ENCODE results near the gene COX6A2. TPM values are rescaled to one million over a fixed set of nuclear protein-coding genes. Genes with fewer than 3 reads are reported as not detected.

The COX6A2 gene
- total and polyA plus RNA-seq, 2 experiments from 2014 or later = 6.0 TPM; not detected in 1

Other genes with a start within 250 kb of the COX6A2 start
- 213 and 247 TPM in 2 replicates for gene FUS, start 248.2 kb downstream of the COX6A2 start, total RNA-seq (2014; rRNA removed; shearing (Covaris generic))
- gene FUS, start 248.2 kb downstream of the COX6A2 start, polyA plus RNA-seq (2016; fragmentation: Nextera tagmentation; extraction: Ambion mirVana) = 528 and 553 TPM in 2 replicates
- gene PYCARD, start 225.6 kb downstream of the COX6A2 start, total RNA-seq (2014; rRNA removed; shearing (Covaris generic)) = 25.7 and 54.0 TPM in 2 replicates
- 53.1 and 56.7 TPM in 2 replicates for gene PYCARD, start 225.6 kb downstream of the COX6A2 start, polyA plus RNA-seq (2016; fragmentation: Nextera tagmentation; extraction: Ambion mirVana)
- 1.1 and 1.3 TPM in 2 replicates for gene TRIM72, start 214.2 kb downstream of the COX6A2 start, total RNA-seq (2014; rRNA removed; shearing (Covaris generic))
- 0.54 and 0.81 TPM in 2 replicates for gene TRIM72, start 214.2 kb downstream of the COX6A2 start, polyA plus RNA-seq (2016; fragmentation: Nextera tagmentation; extraction: Ambion mirVana)
- not detected in 2 replicates for gene PYDC1, start 211.2 kb downstream of the COX6A2 start, total RNA-seq (2014; rRNA removed; shearing (Covaris generic))
- 1.8 and 3.0 TPM in 2 replicates for gene PYDC1, start 211.2 kb downstream of the COX6A2 start, polyA plus RNA-seq (2016; fragmentation: Nextera tagmentation; extraction: Ambion mirVana)
- gene ITGAM, start 168.4 kb downstream of the COX6A2 start, total RNA-seq (2014; rRNA removed; shearing (Covaris generic)) = 0.14 TPM in 1 of 2 replicates, not detected in the other
- 0.03 and 0.52 TPM in 2 replicates for gene ITGAM, start 168.4 kb downstream of the COX6A2 start, polyA plus RNA-seq (2016; fragmentation: Nextera tagmentation; extraction: Ambion mirVana)
- gene ITGAX, start 73.2 kb downstream of the COX6A2 start, total RNA-seq (2014; rRNA removed; shearing (Covaris generic)) = 0.12 TPM in 1 of 2 replicates, not detected in the other
- gene ITGAX, start 73.2 kb downstream of the COX6A2 start, polyA plus RNA-seq (2016; fragmentation: Nextera tagmentation; extraction: Ambion mirVana) = not detected in 2 replicates
- not detected in 2 replicates for gene ITGAD, start 35.0 kb downstream of the COX6A2 start, total RNA-seq (2014; rRNA removed; shearing (Covaris generic))
- not detected in 2 replicates for gene ITGAD, start 35.0 kb downstream of the COX6A2 start, polyA plus RNA-seq (2016; fragmentation: Nextera tagmentation; extraction: Ambion mirVana)
- gene ZNF843, start 14.4 kb upstream of the COX6A2 start, total RNA-seq (2014; rRNA removed; shearing (Covaris generic)) = 0.35 TPM in 1 of 2 replicates, not detected in the other
- gene ZNF843, start 14.4 kb upstream of the COX6A2 start, polyA plus RNA-seq (2016; fragmentation: Nextera tagmentation; extraction: Ambion mirVana) = not detected in 2 replicates
- gene ARMC5, start 31.1 kb upstream of the COX6A2 start, total RNA-seq (2014; rRNA removed; shearing (Covaris generic)) = 10.2 and 11.3 TPM in 2 replicates
- 5.9 and 7.5 TPM in 2 replicates for gene ARMC5, start 31.1 kb upstream of the COX6A2 start, polyA plus RNA-seq (2016; fragmentation: Nextera tagmentation; extraction: Ambion mirVana)
- gene TGFB1I1, start 43.8 kb upstream of the COX6A2 start, total RNA-seq (2014; rRNA removed; shearing (Covaris generic)) = 4.1 and 4.2 TPM in 2 replicates
- gene TGFB1I1, start 43.8 kb upstream of the COX6A2 start, polyA plus RNA-seq (2016; fragmentation: Nextera tagmentation; extraction: Ambion mirVana) = 3.7 and 4.2 TPM in 2 replicates
- 0.66 and 0.76 TPM in 2 replicates for gene SLC5A2, start 54.8 kb upstream of the COX6A2 start, total RNA-seq (2014; rRNA removed; shearing (Covaris generic))
- 3.6 and 7.3 TPM in 2 replicates for gene SLC5A2, start 54.8 kb upstream of the COX6A2 start, polyA plus RNA-seq (2016; fragmentation: Nextera tagmentation; extraction: Ambion mirVana)
- 26.5 and 36.1 TPM in 2 replicates for gene RUSF1, start 80.0 kb upstream of the COX6A2 start, total RNA-seq (2014; rRNA removed; shearing (Covaris generic))
- gene RUSF1, start 80.0 kb upstream of the COX6A2 start, polyA plus RNA-seq (2016; fragmentation: Nextera tagmentation; extraction: Ambion mirVana) = 8.4 and 8.9 TPM in 2 replicates
- not detected in 2 replicates for gene AHSP, start 99.5 kb upstream of the COX6A2 start, total RNA-seq (2014; rRNA removed; shearing (Covaris generic))
- gene AHSP, start 99.5 kb upstream of the COX6A2 start, polyA plus RNA-seq (2016; fragmentation: Nextera tagmentation; extraction: Ambion mirVana) = 2.0 and 2.1 TPM in 2 replicates

Measured in GM23338 (cell line).